Peyer's patch (tissue), 4 donors: ENCODE results near the gene EMILIN2. TPM values are rescaled to one million over a fixed set of nuclear protein-coding genes. Genes with fewer than 3 reads are reported as not detected.

Source experiments
- DNase-seq, 3 donors: peaks; one replicate each; pipeline ENCODE4 v3.0.0-alpha.2; 2017 to 2019
- H3K27ac ChIP-seq, 4 donors: fragments of 200-600 bp; sonication (generic); one replicate each; pipeline ENCODE4 v1.5.1; 2016 to 2019
- H3K27me3 ChIP-seq, 2 donors: fragments of 200-600 bp; sonication (generic); one replicate each; pipeline ENCODE4 v1.5.1; 2019
- H3K36me3 ChIP-seq, 3 donors: fragments of 200-600 bp; sonication (generic); one replicate each; pipeline ENCODE4 v1.5.1; 2016 to 2019
- H3K4me1 ChIP-seq, 4 donors: fragments of 200-600 bp; sonication (generic); one replicate each; pipeline ENCODE4 v1.5.1; 2016 to 2019
- H3K4me3 ChIP-seq, 4 donors: fragments of 200-600 bp; sonication (generic); 1 replicate in 3 of 4; 2 replicates in 1 of 4; pipeline ENCODE4 v1.5.1; 2016 to 2019; ENCODE audit warnings: mild to moderate bottlenecking in 1 of 4
- H3K9me3 ChIP-seq, 4 donors: fragments of 200-600 bp; sonication (generic); one replicate each; pipeline ENCODE4 v1.5.1; 2016 to 2019; ENCODE audit warnings: mild to moderate bottlenecking in 1 of 4
- POLR2A ChIP-seq, 2 donors: fragments of 450-650 bp; IDR thresholded peaks; one replicate each; pipeline ENCODE4 v1.5.1; 2017; ENCODE audit warnings: antibody characterized with exemption in 2 of 2, mild to moderate bottlenecking in 2 of 2, moderate library complexity in 2 of 2
- total RNA-seq, 4 donors: library from RNA; depleted of rRNA; stranded (reverse); fragments of >200 nt; gene quantifications; one replicate each; pipeline ENCODE4 v1.1.0, GENCODE V29; 2016
- TF ChIP-seq, protein P1 (sequence below), 6 experiments: fragments of 450-650 bp in 4 of 6; fragments of 200-600 bp in 2 of 6; sonication (generic) in 1 of 6; IDR thresholded peaks; one replicate each; pipeline ENCODE4 v1.5.1; 2017 to 2019; ENCODE audit warnings: antibody characterized with exemption in 6 of 6, mild to moderate bottlenecking in 3 of 6, moderate library complexity in 1 of 6

Gene EMILIN2
- total RNA-seq, 4 donors from 2014 or later, result 6.8 to 54.5 (median 12.8) TPM

GRCh38 chr18:2894131-2894840, 47.5 kb downstream of the EMILIN2 start:
- Histone ChIP-seq H3K27me3 (no peaks in the 10 kb centered on the region), H3K4me3 (no peak overlapping the region)
- DNase-seq, result no peak

DNA sequence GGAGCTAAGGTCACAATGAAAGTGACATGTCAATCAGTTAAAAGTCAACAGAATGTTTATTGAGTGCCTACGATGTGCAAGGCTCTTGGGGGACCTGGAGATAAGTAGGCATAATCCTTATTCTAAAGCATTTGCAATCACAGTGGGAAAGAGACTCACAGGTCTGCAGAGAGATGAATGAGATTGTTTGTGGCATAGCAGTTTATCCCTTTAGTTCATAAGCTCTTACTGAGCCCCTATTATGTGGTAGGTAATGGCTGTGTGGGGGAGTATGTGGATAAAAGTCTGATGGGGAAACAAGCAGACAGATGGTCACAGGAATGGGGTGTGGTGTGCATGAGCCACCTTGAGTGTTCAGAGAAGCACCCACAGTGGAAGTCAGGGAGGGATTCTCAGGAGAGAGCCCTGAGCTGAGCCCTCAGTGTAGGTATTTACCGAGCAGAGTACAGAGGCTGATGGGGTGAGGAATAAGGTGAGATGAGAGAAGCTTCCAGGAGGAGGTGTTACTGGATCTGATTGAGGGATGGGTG, 48.1 kb downstream of the EMILIN2 start:
- no peak for DNase-seq
- H3K27ac ChIP-seq, result no peak overlapping the region
- no peak overlapping the region for H3K4me3 ChIP-seq
- no peaks in the 10 kb centered on the region for H3K4me1 ChIP-seq
- H3K36me3 ChIP-seq, result no peaks in the 10 kb centered on the region
- H3K9me3 ChIP-seq, result no peaks in the 10 kb centered on the region
- TF ChIP-seq POLR2A (IDR thresholded peaks at IDR 0.05), result no peak
- TF ChIP-seq, protein P1, sequence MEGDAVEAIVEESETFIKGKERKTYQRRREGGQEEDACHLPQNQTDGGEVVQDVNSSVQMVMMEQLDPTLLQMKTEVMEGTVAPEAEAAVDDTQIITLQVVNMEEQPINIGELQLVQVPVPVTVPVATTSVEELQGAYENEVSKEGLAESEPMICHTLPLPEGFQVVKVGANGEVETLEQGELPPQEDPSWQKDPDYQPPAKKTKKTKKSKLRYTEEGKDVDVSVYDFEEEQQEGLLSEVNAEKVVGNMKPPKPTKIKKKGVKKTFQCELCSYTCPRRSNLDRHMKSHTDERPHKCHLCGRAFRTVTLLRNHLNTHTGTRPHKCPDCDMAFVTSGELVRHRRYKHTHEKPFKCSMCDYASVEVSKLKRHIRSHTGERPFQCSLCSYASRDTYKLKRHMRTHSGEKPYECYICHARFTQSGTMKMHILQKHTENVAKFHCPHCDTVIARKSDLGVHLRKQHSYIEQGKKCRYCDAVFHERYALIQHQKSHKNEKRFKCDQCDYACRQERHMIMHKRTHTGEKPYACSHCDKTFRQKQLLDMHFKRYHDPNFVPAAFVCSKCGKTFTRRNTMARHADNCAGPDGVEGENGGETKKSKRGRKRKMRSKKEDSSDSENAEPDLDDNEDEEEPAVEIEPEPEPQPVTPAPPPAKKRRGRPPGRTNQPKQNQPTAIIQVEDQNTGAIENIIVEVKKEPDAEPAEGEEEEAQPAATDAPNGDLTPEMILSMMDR (IDR thresholded peaks at IDR 0.05), result no peak
- no peaks in the 10 kb centered on the region for H3K27me3 ChIP-seq

More at GRCh38 chr18:2894131-2894840, 47.5 kb downstream of the EMILIN2 start:
- no peaks in the 10 kb centered on the region for H3K9me3 ChIP-seq
- no peaks in the 10 kb centered on the region for H3K36me3 ChIP-seq
- no peaks in the 10 kb centered on the region for H3K4me1 ChIP-seq
- H3K27ac ChIP-seq, result no peak overlapping the region
- TF ChIP-seq POLR2A (IDR thresholded peaks at IDR 0.05), result no peak
- TF ChIP-seq, protein P1 (IDR thresholded peaks at IDR 0.05), result no peak

GRCh38 chr18:2895391-2895790, 48.6 kb downstream of the EMILIN2 start:
- no peaks in the 10 kb centered on the region for H3K27me3 ChIP-seq
- DNase-seq, result no peak
- H3K4me3 ChIP-seq, result no peak overlapping the region
- H3K36me3 ChIP-seq, result no peaks in the 10 kb centered on the region
- H3K4me1 ChIP-seq, result no peaks in the 10 kb centered on the region
- no peak overlapping the region for H3K27ac ChIP-seq
- H3K9me3 ChIP-seq, result no peaks in the 10 kb centered on the region
- TF ChIP-seq POLR2A (IDR thresholded peaks at IDR 0.05), result no peak
- TF ChIP-seq, protein P1 (IDR thresholded peaks at IDR 0.05), result no peak

GRCh38 chr18:2896990-2897389, 50.2 kb downstream of the EMILIN2 start:
- Histone ChIP-seq H3K27me3 (no peaks in the 10 kb centered on the region), H3K27ac (no peak overlapping the region), H3K9me3 (no peaks in the 10 kb centered on the region), H3K4me3 (no peak overlapping the region), H3K4me1 (no peaks in the 10 kb centered on the region), H3K36me3 (no peaks in the 10 kb centered on the region)
- TF ChIP-seq, protein P1 (IDR thresholded peaks at IDR 0.05), result no peak
- TF ChIP-seq POLR2A (IDR thresholded peaks at IDR 0.05), result no peak
- no peak for DNase-seq

DNA sequence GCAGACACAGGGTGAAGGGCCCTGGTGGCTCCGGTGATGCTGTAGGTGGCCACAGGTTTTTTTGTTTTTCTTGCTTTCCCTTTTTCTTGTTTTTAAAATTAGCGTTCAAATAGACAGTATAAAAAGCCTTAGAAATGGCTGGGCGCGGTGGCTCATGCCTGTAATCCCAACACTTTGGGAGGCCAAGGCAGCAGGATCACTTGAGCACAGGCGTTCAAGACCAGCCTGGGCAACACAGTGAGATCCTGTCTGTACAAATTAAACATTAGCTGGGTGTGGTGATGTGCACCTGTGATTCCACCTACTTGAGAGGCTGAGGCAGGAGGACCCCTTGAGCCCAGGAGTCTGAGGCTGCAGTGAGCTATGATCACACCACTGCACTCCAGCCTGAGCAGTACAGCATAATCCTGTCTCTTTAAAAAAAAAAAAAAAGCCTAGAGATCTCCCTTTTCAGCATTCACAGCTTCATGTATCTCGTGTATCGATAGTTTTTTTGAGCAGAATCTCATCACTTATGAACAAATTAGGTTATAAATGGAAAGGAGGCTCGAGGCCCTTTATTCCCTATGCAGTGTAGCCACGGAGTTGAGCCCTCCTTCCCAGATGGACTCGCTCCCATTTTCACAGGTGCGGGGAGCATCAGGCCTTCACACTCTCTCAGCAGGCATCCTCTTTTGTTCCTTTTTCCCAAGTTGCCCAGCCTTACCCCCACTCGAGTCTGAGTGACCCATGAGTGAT, 50.8 kb downstream of the EMILIN2 start:
- no peak for DNase-seq
- Histone ChIP-seq H3K4me1 (no peaks in the 10 kb centered on the region), H3K4me3 (no peak overlapping the region), H3K9me3 (no peaks in the 10 kb centered on the region), H3K27ac (no peak overlapping the region), H3K27me3 (no peaks in the 10 kb centered on the region), H3K36me3 (no peaks in the 10 kb centered on the region)
- TF ChIP-seq, protein P1 (IDR thresholded peaks at IDR 0.05), result no peak
- no peak for TF ChIP-seq POLR2A (IDR thresholded peaks at IDR 0.05)
